Calu3 (cell line): ENCODE data around the gene ATG9A. TPM values are rescaled to one million over a fixed set of nuclear protein-coding genes. Genes with fewer than 3 reads are reported as not detected.

Experiments used
- Bru-seq: library from RNA; stranded (reverse); fragments of 400-500 nt; gene quantifications from one replicate; lab custom pipeline; 2021; lab: Mats Ljungman, UMichigan
- BruChase-seq, 2 experiments: library from RNA; stranded (reverse); fragments of 400-500 nt; gene quantifications; one replicate each; lab custom pipeline; 2021; lab: Mats Ljungman, UMichigan
- BruUV-seq: library from RNA; stranded (reverse); fragments of 400-500 nt; replicated peaks from 2 replicates; lab custom pipeline; 2021; lab: Mats Ljungman, UMichigan
- CTCF ChIA-PET: fragments of 300-600 bp; sonication (Branson Sonifier 250); formaldehyde crosslinking; loops from one replicate; lab custom pipeline; 2022; ENCODE audit warnings: antibody characterized with exemption; lab: Charles Lee
- DNase-seq: peaks from one replicate; pipeline ENCODE4 v3.0.0; 2022
- H3K27ac Mint-ChIP-seq: one replicate; pipeline ENCODE4 v1.8.0; 2022; ENCODE audit warnings: mixed read lengths; ENCODE audit not compliant: unreplicated experiment
- H3K27me3 Mint-ChIP-seq: one replicate; pipeline ENCODE4 v1.8.0; 2022; ENCODE audit warnings: mixed read lengths; ENCODE audit not compliant: unreplicated experiment
- H3K36me3 Mint-ChIP-seq: one replicate; pipeline ENCODE4 v1.8.0; 2022; ENCODE audit warnings: mild to moderate bottlenecking, moderate library complexity, mixed read lengths; ENCODE audit not compliant: insufficient read depth, unreplicated experiment
- H3K4me1 Mint-ChIP-seq: one replicate; pipeline ENCODE4 v1.8.0; 2022; ENCODE audit warnings: mild to moderate bottlenecking, low read depth, mixed read lengths; ENCODE audit not compliant: unreplicated experiment
- H3K4me3 Mint-ChIP-seq: one replicate; pipeline ENCODE4 v1.8.0; 2022; ENCODE audit warnings: mild to moderate bottlenecking, low read depth, moderate library complexity, mixed read lengths; ENCODE audit not compliant: unreplicated experiment
- H3K9me3 Mint-ChIP-seq: one replicate; pipeline ENCODE4 v1.8.0; 2022; ENCODE audit warnings: low read depth, mixed read lengths; ENCODE audit not compliant: unreplicated experiment
- intact Hi-C: fragments of 100-400 bp; cut with micrococcal nuclease; formaldehyde crosslinking; loops from one replicate; pipeline ENCODE4 v1.10.0; 2022; ENCODE audit not compliant: unreplicated experiment
- long read RNA-seq: library from polyadenylated mRNA; stranded (forward); transcript quantifications from one replicate; pipeline ENCODE4 v2.0.0, GENCODE V29; 2022
- total RNA-seq: library from RNA; stranded (reverse); gene quantifications from 2 replicates; pipeline ENCODE4 v1.2.3, GENCODE V29; 2022
- TF ChIP-seq, protein P1 (sequence below): fragments of 200-600 bp; IDR thresholded peaks from one replicate; pipeline ENCODE4 v1.8.0; 2022; ENCODE audit warnings: antibody characterized with exemption; ENCODE audit not compliant: unreplicated experiment

The ATG9A gene, protein sequence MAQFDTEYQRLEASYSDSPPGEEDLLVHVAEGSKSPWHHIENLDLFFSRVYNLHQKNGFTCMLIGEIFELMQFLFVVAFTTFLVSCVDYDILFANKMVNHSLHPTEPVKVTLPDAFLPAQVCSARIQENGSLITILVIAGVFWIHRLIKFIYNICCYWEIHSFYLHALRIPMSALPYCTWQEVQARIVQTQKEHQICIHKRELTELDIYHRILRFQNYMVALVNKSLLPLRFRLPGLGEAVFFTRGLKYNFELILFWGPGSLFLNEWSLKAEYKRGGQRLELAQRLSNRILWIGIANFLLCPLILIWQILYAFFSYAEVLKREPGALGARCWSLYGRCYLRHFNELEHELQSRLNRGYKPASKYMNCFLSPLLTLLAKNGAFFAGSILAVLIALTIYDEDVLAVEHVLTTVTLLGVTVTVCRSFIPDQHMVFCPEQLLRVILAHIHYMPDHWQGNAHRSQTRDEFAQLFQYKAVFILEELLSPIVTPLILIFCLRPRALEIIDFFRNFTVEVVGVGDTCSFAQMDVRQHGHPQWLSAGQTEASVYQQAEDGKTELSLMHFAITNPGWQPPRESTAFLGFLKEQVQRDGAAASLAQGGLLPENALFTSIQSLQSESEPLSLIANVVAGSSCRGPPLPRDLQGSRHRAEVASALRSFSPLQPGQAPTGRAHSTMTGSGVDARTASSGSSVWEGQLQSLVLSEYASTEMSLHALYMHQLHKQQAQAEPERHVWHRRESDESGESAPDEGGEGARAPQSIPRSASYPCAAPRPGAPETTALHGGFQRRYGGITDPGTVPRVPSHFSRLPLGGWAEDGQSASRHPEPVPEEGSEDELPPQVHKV
- total RNA-seq (36.6 and 42.4 TPM in 2 replicates), Bru-seq, nascent RNA (percentile 51 among the genes with signal in this experiment), BruChase-seq, experiment 1, labeled RNA remaining after a 6-hour chase (percentile 76 among the genes with signal in this experiment), BruChase-seq, experiment 2, labeled RNA remaining after a 2-hour chase (percentile 66 among the genes with signal in this experiment)
- long read RNA-seq, full-length matches to known transcripts, result 15 of 50 reads
- long read RNA-seq, partial matches to known transcripts, result 9 of 50 reads
- long read RNA-seq, other reads (novel, unspliced or antisense), result 26 of 50 reads

DNA sequence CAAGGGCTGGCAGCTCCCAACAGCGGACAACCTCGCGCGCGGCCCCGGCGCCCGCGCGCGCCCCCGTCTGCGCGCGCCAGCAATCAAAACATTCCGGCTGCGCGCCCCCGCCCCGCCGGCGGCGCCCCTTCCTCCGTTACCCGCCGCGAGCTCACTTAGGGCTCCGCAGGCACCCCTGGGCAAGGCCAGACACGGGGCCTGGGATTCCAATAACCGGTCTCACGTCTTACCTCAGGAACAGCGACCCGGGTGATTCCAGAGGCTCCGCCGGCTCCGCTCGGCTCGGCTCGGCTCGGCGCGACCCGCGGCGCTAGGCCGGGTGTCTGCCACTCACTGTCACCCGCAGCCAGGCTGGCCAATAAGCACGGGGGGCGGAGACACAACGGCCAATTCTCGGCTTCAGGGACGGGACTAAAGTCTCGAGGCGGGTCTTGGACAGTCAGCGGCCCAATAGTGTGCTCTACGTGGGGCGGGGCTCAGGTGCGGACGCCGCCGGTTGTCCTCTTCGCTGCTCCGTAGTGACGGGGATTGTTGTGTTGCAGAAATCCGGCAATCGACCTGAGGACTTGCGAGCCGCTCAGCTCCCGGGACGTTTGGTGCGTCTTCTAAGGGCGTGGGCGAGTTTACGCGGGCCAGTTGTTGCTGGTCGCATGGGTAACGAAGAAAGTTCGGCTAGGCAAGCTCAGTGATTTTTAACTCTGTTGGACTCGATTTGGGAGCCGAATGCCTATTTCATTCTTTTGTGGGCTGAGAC lies at the start of gene ATG9A, which contains the start of gene ANKZF1:
ATG9A (minus strand) TSS at position 332 of the 754 bp plus-strand sequence. CDS start 1,612 bp downstream, outside the sequence.
ANKZF1 (plus strand) TSS at position 502 of the 754 bp plus-strand sequence. CDS start 452 bp downstream, outside the sequence.
- intact Hi-C loops, result no loop called here
- Mint-ChIP-seq H3K27me3 (no peaks in the 10 kb centered on the region), H3K36me3 (peaks cover 53% of the 10 kb centered on the region)

DNA sequence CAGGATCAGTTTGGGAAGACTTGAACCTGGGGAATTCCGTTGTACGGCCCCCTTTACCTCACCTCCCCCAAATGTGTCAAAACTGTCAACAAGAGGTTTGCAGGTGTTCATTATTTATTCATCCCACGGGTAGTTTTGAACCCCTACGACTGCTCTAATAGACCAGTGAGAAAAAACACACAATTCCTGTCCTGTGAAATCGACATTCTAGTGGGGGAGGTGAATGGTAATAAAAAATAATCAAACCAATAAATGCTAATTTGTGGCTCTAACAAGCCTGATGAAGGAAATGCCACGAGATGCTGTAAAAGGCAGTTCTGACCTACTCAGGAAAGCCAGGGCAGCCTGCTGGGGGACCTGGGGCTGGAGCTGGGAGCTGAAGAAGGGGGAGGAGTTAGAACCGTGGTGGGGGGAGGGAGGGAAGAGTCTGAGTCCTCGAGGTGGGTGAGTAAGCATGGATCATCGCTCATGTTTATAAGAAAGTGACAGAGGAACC lies 49.3 kb upstream of the ATG9A start:
- DNase-seq, result no peak
- CTCF ChIA-PET, result interaction anchor here (0.6 to 4.0 kb wide), 11 partner anchors 9 to 102 kb away, joined by 3 to 41 read pairs (median 3); partner anchors contain the start of genes ANKZF1, ATG9A, CNPPD1 and GLB1L
- no peaks in the 10 kb centered on the region for H3K9me3 Mint-ChIP-seq

More for the DNA sequence above, at the start of gene ATG9A, which contains the start of gene ANKZF1:
- BruUV-seq, result no TSS peak
- Mint-ChIP-seq H3K9me3 (no peaks in the 10 kb centered on the region), H3K4me3 (peak within 1 kb of the TSS; percentile 99), H3K27ac (peak within 1 kb of the TSS; percentile 97), H3K4me1 (no peaks in the 10 kb centered on the region)
- CTCF ChIA-PET, result interaction anchor here (0.7 to 1.8 kb wide), 7 partner anchors 16 to 65 kb away, joined by 3 to 7 read pairs (median 3); partner anchors contain the start of genes CNPPD1, DNAJB2, GLB1L and STK16
- peak; percentile 98 for DNase-seq
- TF ChIP-seq, protein P1, sequence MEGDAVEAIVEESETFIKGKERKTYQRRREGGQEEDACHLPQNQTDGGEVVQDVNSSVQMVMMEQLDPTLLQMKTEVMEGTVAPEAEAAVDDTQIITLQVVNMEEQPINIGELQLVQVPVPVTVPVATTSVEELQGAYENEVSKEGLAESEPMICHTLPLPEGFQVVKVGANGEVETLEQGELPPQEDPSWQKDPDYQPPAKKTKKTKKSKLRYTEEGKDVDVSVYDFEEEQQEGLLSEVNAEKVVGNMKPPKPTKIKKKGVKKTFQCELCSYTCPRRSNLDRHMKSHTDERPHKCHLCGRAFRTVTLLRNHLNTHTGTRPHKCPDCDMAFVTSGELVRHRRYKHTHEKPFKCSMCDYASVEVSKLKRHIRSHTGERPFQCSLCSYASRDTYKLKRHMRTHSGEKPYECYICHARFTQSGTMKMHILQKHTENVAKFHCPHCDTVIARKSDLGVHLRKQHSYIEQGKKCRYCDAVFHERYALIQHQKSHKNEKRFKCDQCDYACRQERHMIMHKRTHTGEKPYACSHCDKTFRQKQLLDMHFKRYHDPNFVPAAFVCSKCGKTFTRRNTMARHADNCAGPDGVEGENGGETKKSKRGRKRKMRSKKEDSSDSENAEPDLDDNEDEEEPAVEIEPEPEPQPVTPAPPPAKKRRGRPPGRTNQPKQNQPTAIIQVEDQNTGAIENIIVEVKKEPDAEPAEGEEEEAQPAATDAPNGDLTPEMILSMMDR, result no peak

DNA sequence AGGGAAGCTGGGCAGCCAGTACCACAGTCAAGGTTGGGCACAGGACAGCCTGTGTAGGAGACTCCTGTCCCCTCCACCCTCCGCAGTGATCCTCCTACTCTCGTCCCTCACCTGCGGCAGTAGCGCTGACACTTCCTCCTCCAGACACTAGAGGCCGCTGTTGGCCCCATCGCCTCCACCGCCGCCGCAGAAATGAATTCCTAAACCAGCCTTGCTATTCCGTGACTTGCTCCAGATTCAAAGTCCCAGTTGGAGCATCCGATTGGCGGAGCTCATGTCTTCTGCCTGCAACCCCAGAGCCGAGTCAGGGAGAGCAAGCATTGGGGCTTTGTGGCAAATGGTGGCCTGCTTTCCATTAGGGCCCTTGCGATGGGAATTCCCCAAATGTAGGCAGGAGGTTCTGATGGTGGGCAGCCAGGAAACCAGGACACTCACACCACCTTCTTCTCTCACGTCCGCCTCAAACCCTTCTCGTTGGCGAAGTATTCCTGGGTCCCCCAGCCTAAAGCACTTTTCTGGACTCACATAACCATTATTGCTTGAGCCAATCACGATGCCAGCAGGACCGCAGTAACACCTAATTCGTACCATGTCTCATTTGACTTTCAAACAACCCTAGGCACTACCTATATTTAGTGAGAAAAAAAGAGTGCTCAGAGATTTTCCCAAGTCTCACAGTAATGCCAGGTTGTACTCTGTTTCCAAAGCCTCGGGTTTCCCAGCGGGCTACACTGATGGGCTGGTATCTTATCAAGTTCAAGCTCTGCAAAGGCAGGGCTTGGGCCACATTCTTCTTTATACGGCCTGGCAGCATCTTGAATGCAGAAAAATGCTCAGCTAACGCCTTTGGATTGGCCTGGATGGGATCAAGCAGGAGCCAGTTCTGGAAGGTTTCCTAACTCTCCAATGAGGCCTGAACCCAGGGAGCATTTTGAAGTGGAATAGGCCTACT lies 48.5 kb upstream of the ATG9A start:
- intact Hi-C loops, result loop anchor here (5.0 kb wide), 1 partner anchor 61 kb away; the partner anchor contains the start of gene ABCB6
- Mint-ChIP-seq H3K27ac (peak overlapping the region; percentile 83), H3K36me3 (peaks cover 39% of the 10 kb centered on the region), H3K9me3 (no peaks in the 10 kb centered on the region), H3K4me1 (peaks cover 57% of the 10 kb centered on the region), H3K4me3 (peak overlapping the region; percentile 87), H3K27me3 (no peaks in the 10 kb centered on the region)
- TF ChIP-seq, protein P1, result peak; percentile 95
- CTCF ChIA-PET, result interaction anchor here (0.6 to 4.0 kb wide), 11 partner anchors 12 to 101 kb away, joined by 3 to 41 read pairs (median 4); partner anchors contain the start of genes CNPPD1, GLB1L, STK16 and TUBA4A
- DNase-seq, result peak; percentile 86
- BruUV-seq, result no TSS peak

More for the DNA sequence above, 49.3 kb upstream of the ATG9A start:
- H3K4me3 Mint-ChIP-seq, result peak overlapping the region; percentile 87
- H3K27me3 Mint-ChIP-seq, result no peaks in the 10 kb centered on the region
- peaks cover 54% of the 10 kb centered on the region for H3K4me1 Mint-ChIP-seq
- TSS peak; percentile 93 for BruUV-seq
- peak overlapping the region; percentile 83 for H3K27ac Mint-ChIP-seq
- intact Hi-C loops, result loop anchor here (1.0 to 5.0 kb wide), 2 partner anchors 29 to 61 kb away; partner anchors contain the start of gene ABCB6
- H3K36me3 Mint-ChIP-seq, result peaks cover 39% of the 10 kb centered on the region
- TF ChIP-seq, protein P1, result no peak
